ENCODE measurements around the gene LBP. TPM values are rescaled to one million over a fixed set of nuclear protein-coding genes. Genes with fewer than 3 reads are reported as not detected.

The LBP gene
- total RNA-seq, 1 donor from 2014 or later = not detected

DNA sequence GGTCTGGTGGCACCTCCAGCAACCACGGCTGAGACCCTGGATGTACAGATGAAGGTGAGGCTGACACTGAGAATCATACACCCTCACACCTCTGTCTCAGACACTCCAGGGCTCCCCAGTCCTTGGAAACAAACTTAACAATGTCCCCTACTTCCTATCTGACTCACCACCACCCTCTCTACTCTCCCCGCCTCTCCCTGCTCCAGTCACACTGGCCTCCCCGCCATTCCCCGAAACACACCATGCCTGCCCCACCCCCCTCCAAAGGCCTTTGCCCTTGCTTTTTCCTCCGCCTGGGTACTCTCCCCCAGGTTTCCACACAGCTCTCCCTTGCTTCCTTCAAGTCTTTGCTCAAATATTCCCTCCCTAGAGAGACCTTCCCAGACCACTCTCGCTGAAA, 26.1 kb upstream of the LBP start:
- no peak overlapping the region for H3K27ac Mint-ChIP-seq
- TF ChIP-seq, protein P1, sequence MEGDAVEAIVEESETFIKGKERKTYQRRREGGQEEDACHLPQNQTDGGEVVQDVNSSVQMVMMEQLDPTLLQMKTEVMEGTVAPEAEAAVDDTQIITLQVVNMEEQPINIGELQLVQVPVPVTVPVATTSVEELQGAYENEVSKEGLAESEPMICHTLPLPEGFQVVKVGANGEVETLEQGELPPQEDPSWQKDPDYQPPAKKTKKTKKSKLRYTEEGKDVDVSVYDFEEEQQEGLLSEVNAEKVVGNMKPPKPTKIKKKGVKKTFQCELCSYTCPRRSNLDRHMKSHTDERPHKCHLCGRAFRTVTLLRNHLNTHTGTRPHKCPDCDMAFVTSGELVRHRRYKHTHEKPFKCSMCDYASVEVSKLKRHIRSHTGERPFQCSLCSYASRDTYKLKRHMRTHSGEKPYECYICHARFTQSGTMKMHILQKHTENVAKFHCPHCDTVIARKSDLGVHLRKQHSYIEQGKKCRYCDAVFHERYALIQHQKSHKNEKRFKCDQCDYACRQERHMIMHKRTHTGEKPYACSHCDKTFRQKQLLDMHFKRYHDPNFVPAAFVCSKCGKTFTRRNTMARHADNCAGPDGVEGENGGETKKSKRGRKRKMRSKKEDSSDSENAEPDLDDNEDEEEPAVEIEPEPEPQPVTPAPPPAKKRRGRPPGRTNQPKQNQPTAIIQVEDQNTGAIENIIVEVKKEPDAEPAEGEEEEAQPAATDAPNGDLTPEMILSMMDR (IDR thresholded peaks at IDR 0.05; ENCODE audit: unreplicated experiment) = no peak
- H3K4me1 Mint-ChIP-seq (ENCODE audit: low read depth) = no peaks in the 10 kb centered on the region
- H3K9me3 Mint-ChIP-seq (ENCODE audit: low read depth) = no peaks in the 10 kb centered on the region
- no peak for DNase-seq (ENCODE audit: low spot score, unreplicated experiment)
- no peaks in the 10 kb centered on the region for H3K36me3 Mint-ChIP-seq (ENCODE audit: insufficient read depth)
- no peak overlapping the region for H3K4me3 Mint-ChIP-seq (ENCODE audit: low read depth)
- peaks cover 25% of the 10 kb centered on the region for H3K27me3 Mint-ChIP-seq

DNA sequence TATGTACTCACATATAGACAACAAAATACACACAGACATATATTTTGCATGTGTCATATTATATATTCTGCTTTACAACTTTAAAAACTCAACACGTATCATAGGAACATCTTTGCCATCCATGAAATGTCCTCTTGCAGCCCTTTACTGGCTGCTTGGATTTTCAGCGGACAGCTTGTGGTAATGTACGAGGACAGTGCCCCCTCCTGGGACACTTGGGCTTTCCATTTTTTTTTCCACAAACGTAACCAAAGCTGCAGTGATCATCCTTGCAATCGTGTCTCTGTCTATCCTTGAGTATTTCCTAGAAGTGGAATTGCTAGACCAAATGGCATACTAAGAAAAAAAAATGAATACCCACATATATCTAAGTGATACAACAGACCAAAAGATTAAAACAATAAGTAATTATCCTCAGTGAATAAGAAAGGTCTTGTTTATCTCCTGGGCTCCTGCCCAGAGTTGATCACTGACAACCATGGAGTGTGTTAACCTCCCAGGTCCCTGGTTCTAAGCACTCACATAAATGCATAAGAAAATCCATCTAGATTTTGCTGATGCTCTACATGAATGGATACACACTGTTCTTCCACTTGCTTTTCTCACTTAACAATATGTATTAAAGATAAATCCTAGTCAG, 24.2 kb upstream of the LBP start:
- no peak for DNase-seq (ENCODE audit: low spot score, unreplicated experiment)
- Mint-ChIP-seq H3K27ac (no peak overlapping the region), H3K9me3 (ENCODE audit: low read depth) (no peaks in the 10 kb centered on the region), H3K36me3 (ENCODE audit: insufficient read depth) (no peaks in the 10 kb centered on the region), H3K27me3 (peaks cover 21% of the 10 kb centered on the region), H3K4me3 (ENCODE audit: low read depth) (no peak overlapping the region), H3K4me1 (ENCODE audit: low read depth) (no peaks in the 10 kb centered on the region)
- TF ChIP-seq, protein P1 (IDR thresholded peaks at IDR 0.05; ENCODE audit: unreplicated experiment) = peak; percentile 80

DNA sequence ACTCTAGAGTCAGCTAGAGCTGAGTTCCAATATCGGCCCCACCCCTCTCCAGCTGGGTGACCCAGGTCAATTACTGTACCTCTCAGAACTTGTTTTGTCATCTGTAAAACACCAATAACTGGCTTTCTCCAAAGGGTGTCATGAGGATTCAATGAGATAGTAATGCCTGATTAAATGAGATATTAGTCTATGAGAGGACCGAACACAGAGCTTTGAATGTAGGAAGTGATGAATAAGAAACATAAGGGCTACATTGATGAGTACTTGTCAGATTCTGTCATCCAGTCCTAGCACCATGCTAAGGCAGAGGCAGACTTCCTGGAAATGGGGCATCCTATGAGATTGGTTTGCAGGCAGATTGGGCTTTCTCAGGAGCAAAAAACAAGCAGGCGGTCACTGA, 22.1 kb upstream of the LBP start:
- TF ChIP-seq, protein P1 (IDR thresholded peaks at IDR 0.05; ENCODE audit: unreplicated experiment) = no peak
- DNase-seq (ENCODE audit: low spot score, unreplicated experiment) = no peak
- Mint-ChIP-seq H3K9me3 (ENCODE audit: low read depth) (no peaks in the 10 kb centered on the region), H3K27ac (no peak overlapping the region), H3K4me1 (ENCODE audit: low read depth) (no peaks in the 10 kb centered on the region), H3K27me3 (peaks cover 21% of the 10 kb centered on the region), H3K36me3 (ENCODE audit: insufficient read depth) (no peaks in the 10 kb centered on the region), H3K4me3 (ENCODE audit: low read depth) (no peak overlapping the region)

DNA sequence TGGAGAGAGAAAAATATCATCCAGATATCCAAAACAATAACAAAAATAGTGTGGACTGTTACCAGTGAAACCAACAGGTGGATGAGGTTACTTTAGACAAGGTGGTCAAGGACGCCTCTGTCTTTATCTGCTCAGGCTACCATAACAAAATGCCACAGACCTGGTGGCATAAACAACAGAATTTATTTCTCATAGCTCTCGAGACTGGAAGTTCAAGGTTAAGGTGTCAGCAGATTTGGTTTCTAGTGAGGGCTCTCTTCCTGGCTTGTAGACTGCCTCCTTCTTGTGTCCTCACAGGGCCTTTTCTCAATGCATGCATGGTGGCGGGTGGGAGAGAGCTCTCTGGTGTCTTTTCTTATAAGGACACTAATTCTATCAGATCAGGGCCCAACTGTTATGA, 21.1 kb upstream of the LBP start:
- DNase-seq (ENCODE audit: low spot score, unreplicated experiment) = no peak
- Mint-ChIP-seq H3K9me3 (ENCODE audit: low read depth) (no peaks in the 10 kb centered on the region), H3K4me3 (ENCODE audit: low read depth) (no peak overlapping the region), H3K36me3 (ENCODE audit: insufficient read depth) (no peaks in the 10 kb centered on the region), H3K27me3 (peaks cover 14% of the 10 kb centered on the region), H3K27ac (no peak overlapping the region), H3K4me1 (ENCODE audit: low read depth) (no peaks in the 10 kb centered on the region)
- TF ChIP-seq, protein P1 (IDR thresholded peaks at IDR 0.05; ENCODE audit: unreplicated experiment) = no peak

DNA sequence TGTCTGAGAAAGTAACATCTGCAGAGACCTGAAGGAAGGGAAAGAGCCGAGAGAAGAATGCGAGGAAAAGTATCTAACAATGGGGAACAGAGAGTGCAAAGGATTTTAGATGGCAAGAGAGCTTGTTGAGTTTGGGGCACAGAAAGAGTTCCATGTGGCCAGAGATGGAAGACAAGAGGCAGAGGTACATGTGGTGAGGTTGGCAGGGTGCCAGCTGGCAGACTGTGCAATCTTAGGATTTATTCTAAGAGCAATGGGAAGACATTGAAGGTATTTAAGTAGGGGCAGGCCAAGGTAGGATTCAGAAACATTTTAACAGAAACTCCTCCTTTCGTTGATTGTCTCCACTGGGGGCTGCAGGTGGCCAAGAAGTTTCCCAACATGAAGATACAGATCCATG, 20.4 kb upstream of the LBP start:
- TF ChIP-seq, protein P1 (IDR thresholded peaks at IDR 0.05; ENCODE audit: unreplicated experiment) = no peak
- Mint-ChIP-seq H3K27ac (no peak overlapping the region), H3K27me3 (peaks cover 10% of the 10 kb centered on the region), H3K36me3 (ENCODE audit: insufficient read depth) (no peaks in the 10 kb centered on the region), H3K4me1 (ENCODE audit: low read depth) (no peaks in the 10 kb centered on the region), H3K9me3 (ENCODE audit: low read depth) (no peaks in the 10 kb centered on the region), H3K4me3 (ENCODE audit: low read depth) (no peak overlapping the region)
- no peak for DNase-seq (ENCODE audit: low spot score, unreplicated experiment)
